SK-N-SH treated with all-trans-retinoic acid at 6 μM for 48 hours (cell line): ENCODE measurements around the gene MYO5B.

Source experiments
- ARNTL ChIP-seq: fragments of 450-650 bp; formaldehyde crosslinking; IDR thresholded peaks from 2 replicates; pipeline ENCODE4 v1.5.0; 2020; ENCODE audit warnings: low read depth, mild to moderate bottlenecking, moderate library complexity, borderline replicate concordance
- OSR1 ChIP-seq: fragments of 250-450 bp; sonication (Bioruptor Pico); IDR thresholded peaks from 2 replicates; pipeline ENCODE4 v1.8.0; 2022; ENCODE audit warnings: moderate library complexity, mild to moderate bottlenecking, inconsistent platforms
- POU6F1 ChIP-seq: fragments of 250-450 bp; sonication (Bioruptor Pico); IDR thresholded peaks from 2 replicates; pipeline ENCODE4 v1.8.0; 2021; ENCODE audit warnings: low read depth, mild to moderate bottlenecking, moderate library complexity, borderline replicate concordance
- RARB ChIP-seq: fragments of 250-450 bp; sonication (Bioruptor Pico); IDR thresholded peaks from 2 replicates; pipeline ENCODE4 v1.8.0; 2021; ENCODE audit warnings: mild to moderate bottlenecking, moderate library complexity
- ZFP30 ChIP-seq: fragments of 450-650 bp; formaldehyde crosslinking; IDR thresholded peaks from 2 replicates; pipeline ENCODE4 v1.5.0; 2022; ENCODE audit warnings: mild to moderate bottlenecking, moderate library complexity
- ZNF70 ChIP-seq: fragments of 450-650 bp; formaldehyde crosslinking; IDR thresholded peaks from 2 replicates; pipeline ENCODE4 v1.5.0; 2020; ENCODE audit warnings: mild to moderate bottlenecking, moderate library complexity

GRCh38 chr18:50189160-50189559 lies 5.8 kb downstream of the MYO5B start:
- TF ChIP-seq OSR1 (CRISPR knock-in tag) (no peak), RARB (no peak), POU6F1 (CRISPR knock-in tag) (no peak), ZFP30 (no peak), ZNF70 (CRISPR knock-in tag) (no peak), ARNTL (CRISPR knock-in tag) (no peak)
